HG03354 (cell line): ENCODE data around the gene GALNTL6.

Experiments
- ATAC-seq: cut with Tn5 transposase; IDR thresholded peaks from one replicate; pipeline ENCODE4 v1.9.1; 2021; ENCODE audit warnings: mild to moderate bottlenecking; ENCODE audit not compliant: unreplicated experiment, poor library complexity, severe bottlenecking

GALNTL6 gene

GRCh38 chr4:171875291-171875690, 62.1 kb downstream of the GALNTL6 start:
- peak; percentile 61 for ATAC-seq

- no peak for ATAC-seq
These were observed 63.4 kb downstream of the GALNTL6 start for GRCh38 chr4:171876636-171877035.

GRCh38 chr4:171880136-171880535, 66.9 kb downstream of the GALNTL6 start:
- ATAC-seq, result no peak

GRCh38 chr4:171889681-171890080, 76.5 kb downstream of the GALNTL6 start:
- ATAC-seq, result no peak

GRCh38 chr4:171891038-171891437, 77.8 kb downstream of the GALNTL6 start:
- peak; percentile 79 for ATAC-seq

- no peak for ATAC-seq
These were observed 83.2 kb downstream of the GALNTL6 start for GRCh38 chr4:171896426-171896825.

- ATAC-seq, result no peak
These were observed 106.1 kb downstream of the GALNTL6 start for GRCh38 chr4:171919314-171919713.

GRCh38 chr4:171920901-171921300, 107.7 kb downstream of the GALNTL6 start:
- ATAC-seq, result no peak

GRCh38 chr4:171924746-171925376, 111.7 kb downstream of the GALNTL6 start:
- no peak for ATAC-seq

GRCh38 chr4:171928336-171928735, 115.1 kb downstream of the GALNTL6 start:
- ATAC-seq, result no peak

GRCh38 chr4:171929477-171929876, 116.3 kb downstream of the GALNTL6 start:
- no peak for ATAC-seq

GRCh38 chr4:171929907-171930306, 116.7 kb downstream of the GALNTL6 start:
- no peak for ATAC-seq

GRCh38 chr4:171932238-171932637, 119.0 kb downstream of the GALNTL6 start:
- ATAC-seq, result no peak

- ATAC-seq, result no peak
These were observed 127.5 kb downstream of the GALNTL6 start for GRCh38 chr4:171940656-171941055.

GRCh38 chr4:171947400-171947799, 134.2 kb downstream of the GALNTL6 start:
- ATAC-seq, result no peak

- ATAC-seq, result no peak
These were observed 134.8 kb downstream of the GALNTL6 start for GRCh38 chr4:171948038-171948437.

GRCh38 chr4:171954650-171955049, 141.4 kb downstream of the GALNTL6 start:
- no peak for ATAC-seq

- no peak for ATAC-seq
These were observed 143.5 kb downstream of the GALNTL6 start for GRCh38 chr4:171956678-171957077.

GRCh38 chr4:171962110-171962509, 148.9 kb downstream of the GALNTL6 start:
- ATAC-seq, result no peak

- ATAC-seq, result no peak
These were observed 153.2 kb downstream of the GALNTL6 start for GRCh38 chr4:171966356-171966755.

GRCh38 chr4:171978216-171978615, 165.0 kb downstream of the GALNTL6 start:
- no peak for ATAC-seq

GRCh38 chr4:171979461-171979860, 166.3 kb downstream of the GALNTL6 start:
- no peak for ATAC-seq
